GM12878 (cell line): ENCODE data around the gene CAPN9. TPM values are rescaled to one million over a fixed set of nuclear protein-coding genes. Genes with fewer than 3 reads are reported as not detected.

ENCODE experiments used
- ATAC-seq: fragments of 200-7000 bp; cut with Tn5 transposase; 3 replicates; pipeline ENCODE4 v1.9.1; 2020; ENCODE audit warnings: mild to moderate bottlenecking, moderate library complexity
- BruUV-seq: library from RNA; stranded (reverse); fragments of 400-500 nt; replicated peaks from 2 replicates; lab custom pipeline; 2021; lab: Mats Ljungman, UMichigan
- CTCF ChIA-PET: fragments of 300-600 bp; sonication (Branson Sonifier 250); formaldehyde crosslinking; extraction: SDS; loops from one replicate; lab custom pipeline; 2021; ENCODE audit warnings: inconsistent platforms; lab: Yijun Ruan, JAX
- POLR2A ChIA-PET: fragments of 350-600 bp; formaldehyde crosslinking; extraction: SDS; loops from one replicate; lab custom pipeline; 2021; ENCODE audit warnings: inconsistent platforms; lab: Charles Lee
- RAD21 ChIA-PET: fragments of 300-600 bp; sonication (Branson Sonifier 250); formaldehyde crosslinking; loops from one replicate; lab custom pipeline; 2023; ENCODE audit warnings: antibody characterized with exemption; ENCODE audit not compliant: unreplicated experiment; lab: Charles Lee
- SMC1A ChIA-PET: fragments of 300-600 bp; sonication (Branson Sonifier 250); formaldehyde crosslinking; loops from one replicate; lab custom pipeline; 2023; ENCODE audit not compliant: unreplicated experiment, uncharacterized antibody; lab: Charles Lee
- DNase-seq: peaks from one replicate; pipeline ENCODE4 v3.0.0-alpha.2; 2011; ENCODE audit warnings: low read depth, low spot score
- FAIRE-seq: peaks from 3 replicates; lab custom pipeline; 2011; peaks lifted over from hg19 to GRCh38; lab: Jason Lieb, UNC
- H2AFZ ChIP-seq: 2 replicates; pipeline ENCODE4 v1.6.0; 2011; ENCODE audit warnings: low read depth, low read length, control low read depth; ENCODE audit not compliant: control insufficient read depth
- H3K27ac ChIP-seq: 2 replicates; pipeline ENCODE4 v1.5.1; 2011; ENCODE audit warnings: control low read depth; ENCODE audit not compliant: control insufficient read depth, insufficient read depth
- H3K27me3 ChIP-seq, 2 experiments: replicated peaks in 1 of 2; 2 replicates each; pipeline versions ENCODE4 v1.6.0 to v1.6.1; 2011; ENCODE audit warnings: low read length in 1 of 2; ENCODE audit not compliant: control insufficient read depth in 2 of 2, insufficient read depth in 2 of 2
- H3K36me3 ChIP-seq, 2 experiments: 2 replicates each; pipeline ENCODE4 v1.5.1; 2011; ENCODE audit warnings: low read length in 1 of 2; ENCODE audit not compliant: control insufficient read depth in 2 of 2, insufficient read depth in 2 of 2
- H3K4me1 ChIP-seq: 2 replicates; pipeline ENCODE4 v1.6.1; 2011; ENCODE audit warnings: mild to moderate bottlenecking, low read length, moderate library complexity, mixed read lengths; ENCODE audit not compliant: control insufficient read depth, insufficient read depth
- H3K4me2 ChIP-seq: 2 replicates; pipeline ENCODE4 v1.6.0; 2011; ENCODE audit warnings: control low read depth; ENCODE audit not compliant: control insufficient read depth, insufficient read depth
- H3K4me3 ChIP-seq: fragments of 200-600 bp; sonication (generic); 2 replicates; pipeline ENCODE4 v1.5.1; 2016
- H3K79me2 ChIP-seq: 2 replicates; pipeline ENCODE4 v1.6.0; 2011; ENCODE audit warnings: low read length; ENCODE audit not compliant: control insufficient read depth, insufficient read depth
- H3K9ac ChIP-seq: 2 replicates; pipeline ENCODE4 v1.8.0; 2011; ENCODE audit warnings: low read length, control low read depth, mixed read lengths; ENCODE audit not compliant: control insufficient read depth, insufficient read depth
- H3K9me3 ChIP-seq: replicated peaks from 3 replicates; pipeline ENCODE4 v1.5.1; 2011; ENCODE audit warnings: mild to moderate bottlenecking, low read length; ENCODE audit not compliant: control insufficient read depth, insufficient read depth
- H4K20me1 ChIP-seq: 2 replicates; pipeline ENCODE4 v1.6.0; 2011; ENCODE audit not compliant: control insufficient read depth, insufficient read depth
- POLR2AphosphoS2 ChIP-seq: IDR thresholded peaks from 2 replicates; pipeline ENCODE4 v1.6.1; 2011; ENCODE audit warnings: low read depth, mild to moderate bottlenecking, low read length, improper control_type of control experiment, moderate library complexity
- RBBP5 ChIP-seq: fragments of 200-600 bp; sonication (generic); conservative IDR thresholded peaks from 2 replicates; pipeline ENCODE4 v1.6.1; 2016
- ZBTB33 ChIP-seq: fragments of 450-650 bp; IDR thresholded peaks from 2 replicates; pipeline ENCODE4 v1.6.1; 2017; ENCODE audit warnings: mild to moderate bottlenecking
- WGBS: methylation state at CpG from one replicate; pipeline ENCODE4 v1.1.6; 2016; ENCODE audit warnings: low lambda C conversion rate; ENCODE audit not compliant: insufficient replicate concordance, insufficient coverage; ENCODE audit errors: missing lambda C conversion rate; 5-methylcytosine and 5-hydroxymethylcytosine counted together
- in situ Hi-C: fragments of 300-500 bp; cut with MboI; formaldehyde crosslinking; loops from 9 replicates; pipeline ENCODE4 v1.14.3; 2018; ENCODE audit warnings: mixed read lengths
- intact Hi-C: fragments of 100-400 bp; cut with micrococcal nuclease; formaldehyde crosslinking; loops from one replicate; pipeline ENCODE4 v1.14.2; 2022; ENCODE audit not compliant: unreplicated experiment
- polyA plus RNA-seq, 11 experiments: library from polyadenylated mRNA; depleted of rRNA in 4 of 11; unstranded in 6 of 11; stranded (reverse) in 5 of 11; fragments of >200 nt; fragmentation: Nextera tagmentation in 4 of 11; fragmentation: Illumina TruSeq in 1 of 11; extraction: Ambion mirVana in 4 of 11; extraction: Trizol in 1 of 11; gene quantifications; 1 replicate in 1 of 11; 2 replicates in 10 of 11; pipeline versions ENCODE4 v1.2.1 to v1.2.3, GENCODE V29; 2011 to 2016; ENCODE audit warnings: inconsistent platforms in 2 of 11, missing spikeins in 2 of 11, low read depth in 1 of 11
- total RNA-seq, 4 experiments: library from RNA; depleted of rRNA in 3 of 4; stranded (reverse); fragments of >200 nt in 3 of 4; fragmentation: Illumina TruSeq in 1 of 4; extraction: Trizol in 1 of 4; gene quantifications; 2 replicates each; pipeline versions ENCODE4 v1.2.1 to v1.2.3, GENCODE V29; 2013 to 2021

CAPN9 gene
- total and polyA plus RNA-seq, 10 of the 15 experiments (the other 5 are each of a cell fraction or from before 2014, with no cell fraction given): not detected

- ChIA-PET RAD21 (no interaction called here), SMC1A (no interaction called here), POLR2A (no interaction called here), CTCF (no interaction called here)
- no peaks in the 10 kb centered on the region for H3K79me2 ChIP-seq
- 0% methylated on average over 1 of the region's 1 CpG for WGBS
- H3K27ac ChIP-seq: no peak overlapping the region
- H3K4me2 ChIP-seq: no peak overlapping the region
- FAIRE-seq (no peak), DNase-seq (no peak), ATAC-seq (no peak)
- in situ Hi-C loops: no loop called here
- H4K20me1 ChIP-seq: no peaks in the 10 kb centered on the region
- no peaks in the 10 kb centered on the region for H3K4me1 ChIP-seq
- H2AFZ ChIP-seq: no peak overlapping the region
- H3K27me3 ChIP-seq: peaks cover 0 to 2% of the 10 kb centered on the region in 2 experiments; a peak in 2 of 4 replicates
- no TSS peak for BruUV-seq
- H3K36me3 ChIP-seq: no peaks in the 10 kb centered on the region; a peak in 1 of 4 replicates
- no peak overlapping the region for H3K9ac ChIP-seq
- intact Hi-C loops: no loop called here
- H3K9me3 ChIP-seq: no peaks in the 10 kb centered on the region
- H3K4me3 ChIP-seq: no peak overlapping the region
- no peak for TF ChIP-seq ZBTB33
- TF ChIP-seq RBBP5: no peak
Observed at GRCh38 chr1:230699716-230700115, 47.5 kb upstream of the CAPN9 start.

GRCh38 chr1:230700132-230700531, 47.1 kb upstream of the CAPN9 start:
- Histone ChIP-seq H3K9ac (no peak overlapping the region), H3K4me3 (no peak overlapping the region), H2AFZ (no peak overlapping the region), H3K36me3 (no peaks in the 10 kb centered on the region; a peak in 1 of 4 replicates), H3K27ac (no peak overlapping the region), H3K27me3 (peaks cover 0 to 2% of the 10 kb centered on the region in 2 experiments; a peak in 2 of 4 replicates), H3K79me2 (no peaks in the 10 kb centered on the region), H3K9me3 (no peaks in the 10 kb centered on the region), H4K20me1 (no peaks in the 10 kb centered on the region), H3K4me1 (no peaks in the 10 kb centered on the region), H3K4me2 (no peak overlapping the region)
- in situ Hi-C loops: no loop called here
- no peak for DNase-seq
- RAD21 ChIA-PET: no interaction called here
- FAIRE-seq: no peak
- POLR2A ChIA-PET: no interaction called here
- WGBS: 39% methylated on average over 4 of the region's 4 CpGs
- CTCF ChIA-PET: no interaction called here
- ATAC-seq: no peak
- no peak for TF ChIP-seq POLR2AphosphoS2
- SMC1A ChIA-PET: no interaction called here
- intact Hi-C loops: no loop called here
- no TSS peak for BruUV-seq
